Neural cell (in vitro differentiated cells): ENCODE data around the gene SLC5A9. TPM values are rescaled to one million over a fixed set of nuclear protein-coding genes. Genes with fewer than 3 reads are reported as not detected.

Experiments
- H2AFZ ChIP-seq: fragments of 200-600, 300-800 bp; sonication (generic), shearing (Covaris generic); 2 replicates; pipeline ENCODE4 v1.6.0; 2014; ENCODE audit warnings: low read depth, mild to moderate bottlenecking, antibody characterized with exemption, low read length, moderate library complexity
- H3F3A ChIP-seq: fragments of 200-600 bp; shearing (Covaris generic); 2 replicates; pipeline ENCODE4 v1.6.1; 2016; ENCODE audit warnings: mild to moderate bottlenecking, moderate library complexity, mixed read lengths, antibody characterized with exemption, low read length; ENCODE audit not compliant: insufficient read depth, poor library complexity, severe bottlenecking
- H3K27ac ChIP-seq: fragments of 200-600, 300-800 bp; sonication (generic), shearing (Covaris generic); 2 replicates; pipeline ENCODE4 v1.5.1; 2014; ENCODE audit warnings: mild to moderate bottlenecking, low read length, moderate library complexity
- H3K27me3 ChIP-seq: fragments of 300-800, 200-600 bp; sonication (generic), shearing (Covaris generic); 2 replicates; pipeline ENCODE4 v1.6.0; 2014; ENCODE audit warnings: mild to moderate bottlenecking, low read depth, low read length, moderate library complexity; ENCODE audit not compliant: insufficient read depth
- H3K36me3 ChIP-seq: fragments of 300-800, 200-600 bp; sonication (generic), shearing (Covaris generic); 2 replicates; pipeline ENCODE4 v1.5.1; 2014; ENCODE audit warnings: mild to moderate bottlenecking, antibody characterized with exemption, low read length, moderate library complexity; ENCODE audit not compliant: insufficient read depth
- H3K4me2 ChIP-seq: fragments of 300-800, 200-600 bp; sonication (generic), shearing (Covaris generic); 2 replicates; pipeline ENCODE4 v1.6.0; 2014; ENCODE audit warnings: mild to moderate bottlenecking, low read length
- H3K4me3 ChIP-seq: fragments of 300-800, 200-600 bp; sonication (generic), shearing (Covaris generic); 2 replicates; pipeline ENCODE4 v1.5.1; 2014; ENCODE audit warnings: mild to moderate bottlenecking, low read length, moderate library complexity
- H3K79me2 ChIP-seq: fragments of 200-600 bp; shearing (Covaris generic); replicated peaks from 2 replicates; pipeline ENCODE4 v1.6.0; 2014; ENCODE audit warnings: mild to moderate bottlenecking, low read length, moderate library complexity; ENCODE audit not compliant: insufficient read depth
- H3K9ac ChIP-seq: fragments of 300-800, 200-600 bp; sonication (generic), shearing (Covaris generic); 2 replicates; pipeline ENCODE4 v1.6.1; 2016; ENCODE audit warnings: mild to moderate bottlenecking, low read length, mixed read lengths
- H3K9me2 ChIP-seq: fragments of 200-600 bp; shearing (Covaris generic); 2 replicates; pipeline ENCODE4 v1.6.1; 2016; ENCODE audit warnings: mild to moderate bottlenecking, low read length, mixed read lengths; ENCODE audit not compliant: insufficient read depth
- H3K9me3 ChIP-seq: fragments of 200-600, 300-800 bp; sonication (generic), shearing (Covaris generic); 2 replicates; pipeline ENCODE4 v1.6.1; 2016; ENCODE audit warnings: mild to moderate bottlenecking, mixed run types, low read length, moderate library complexity, mixed read lengths
- H4K20me1 ChIP-seq: fragments of 200-600 bp; shearing (Covaris generic); 2 replicates; pipeline ENCODE4 v1.6.1; 2016; ENCODE audit warnings: mild to moderate bottlenecking, mixed run types; ENCODE audit not compliant: insufficient read depth
- EP300 ChIP-seq: fragments of 450-650 bp; conservative IDR thresholded peaks from 2 replicates; pipeline ENCODE4 v1.6.1; 2014; ENCODE audit warnings: antibody characterized with exemption, mild to moderate bottlenecking, moderate library complexity; ENCODE audit not compliant: poor library complexity, severe bottlenecking
- EZH2 ChIP-seq: fragments of 200-600, 300-800 bp; shearing (Covaris generic), sonication (generic); IDR thresholded peaks from 2 replicates; pipeline ENCODE4 v1.6.1; 2014; ENCODE audit warnings: antibody characterized with exemption, low read length, borderline replicate concordance, mild to moderate bottlenecking; ENCODE audit not compliant: insufficient read depth, poor library complexity, severe bottlenecking
- MXI1 ChIP-seq: fragments of 450-650 bp; conservative IDR thresholded peaks from 2 replicates; pipeline ENCODE4 v1.6.1; 2014; ENCODE audit warnings: antibody characterized with exemption, mild to moderate bottlenecking; ENCODE audit not compliant: poor library complexity, severe bottlenecking
- POLR2AphosphoS5 ChIP-seq: IDR thresholded peaks from 2 replicates; pipeline ENCODE4 v1.6.1; 2012
- RAD21 ChIP-seq: fragments of 450-650 bp; conservative IDR thresholded peaks from 2 replicates; pipeline ENCODE4 v1.6.1; 2014; ENCODE audit warnings: antibody characterized with exemption, mild to moderate bottlenecking, moderate library complexity
- SMC3 ChIP-seq: fragments of 450-650 bp; conservative IDR thresholded peaks from 2 replicates; pipeline ENCODE4 v1.6.1; 2014; ENCODE audit warnings: antibody characterized with exemption, mild to moderate bottlenecking, moderate library complexity; ENCODE audit not compliant: poor library complexity
- TAF1 ChIP-seq: IDR thresholded peaks from 2 replicates; pipeline ENCODE4 v1.6.1; 2012; ENCODE audit warnings: low read depth
- polyA plus RNA-seq: library from polyadenylated mRNA; depleted of rRNA; stranded (reverse); fragments of >200 nt; gene quantifications from 2 replicates; pipeline ENCODE4 v1.2.3, GENCODE V29; 2014
- TF ChIP-seq, protein P1 (sequence below): IDR thresholded peaks from 2 replicates; pipeline ENCODE4 v1.6.1; 2012; ENCODE audit warnings: borderline replicate concordance
- TF ChIP-seq, protein P2 (sequence below): fragments of 450-650 bp; IDR thresholded peaks from 2 replicates; pipeline ENCODE4 v1.5.1; 2014; ENCODE audit warnings: antibody characterized with exemption, mild to moderate bottlenecking, moderate library complexity; ENCODE audit not compliant: poor library complexity, severe bottlenecking

SLC5A9 gene
- polyA plus RNA-seq, 1 donor from 2014 or later: not detected

DNA sequence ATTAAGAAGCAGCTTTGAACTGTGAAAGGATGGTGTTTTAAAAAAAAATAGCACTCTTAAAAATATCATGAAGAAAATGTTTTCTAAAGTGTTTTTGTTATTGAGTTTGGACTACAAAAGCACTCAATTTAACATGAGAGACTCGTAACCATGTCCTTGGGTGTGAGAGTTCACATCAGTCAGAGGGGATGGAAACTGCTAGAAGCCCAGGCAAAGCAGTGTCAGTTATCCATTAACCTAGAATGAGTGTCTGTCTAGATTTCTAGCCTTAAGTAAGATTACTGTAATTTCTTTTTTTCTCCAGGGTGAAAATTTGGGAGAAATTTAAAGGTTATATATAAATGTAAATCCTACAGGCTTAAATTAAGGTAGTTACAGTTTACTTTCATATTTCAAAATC lies 31.7 kb downstream of the SLC5A9 start:
- H3K9ac ChIP-seq: no peak overlapping the region
- TF ChIP-seq EP300: no peak
- TF ChIP-seq, protein P1, sequence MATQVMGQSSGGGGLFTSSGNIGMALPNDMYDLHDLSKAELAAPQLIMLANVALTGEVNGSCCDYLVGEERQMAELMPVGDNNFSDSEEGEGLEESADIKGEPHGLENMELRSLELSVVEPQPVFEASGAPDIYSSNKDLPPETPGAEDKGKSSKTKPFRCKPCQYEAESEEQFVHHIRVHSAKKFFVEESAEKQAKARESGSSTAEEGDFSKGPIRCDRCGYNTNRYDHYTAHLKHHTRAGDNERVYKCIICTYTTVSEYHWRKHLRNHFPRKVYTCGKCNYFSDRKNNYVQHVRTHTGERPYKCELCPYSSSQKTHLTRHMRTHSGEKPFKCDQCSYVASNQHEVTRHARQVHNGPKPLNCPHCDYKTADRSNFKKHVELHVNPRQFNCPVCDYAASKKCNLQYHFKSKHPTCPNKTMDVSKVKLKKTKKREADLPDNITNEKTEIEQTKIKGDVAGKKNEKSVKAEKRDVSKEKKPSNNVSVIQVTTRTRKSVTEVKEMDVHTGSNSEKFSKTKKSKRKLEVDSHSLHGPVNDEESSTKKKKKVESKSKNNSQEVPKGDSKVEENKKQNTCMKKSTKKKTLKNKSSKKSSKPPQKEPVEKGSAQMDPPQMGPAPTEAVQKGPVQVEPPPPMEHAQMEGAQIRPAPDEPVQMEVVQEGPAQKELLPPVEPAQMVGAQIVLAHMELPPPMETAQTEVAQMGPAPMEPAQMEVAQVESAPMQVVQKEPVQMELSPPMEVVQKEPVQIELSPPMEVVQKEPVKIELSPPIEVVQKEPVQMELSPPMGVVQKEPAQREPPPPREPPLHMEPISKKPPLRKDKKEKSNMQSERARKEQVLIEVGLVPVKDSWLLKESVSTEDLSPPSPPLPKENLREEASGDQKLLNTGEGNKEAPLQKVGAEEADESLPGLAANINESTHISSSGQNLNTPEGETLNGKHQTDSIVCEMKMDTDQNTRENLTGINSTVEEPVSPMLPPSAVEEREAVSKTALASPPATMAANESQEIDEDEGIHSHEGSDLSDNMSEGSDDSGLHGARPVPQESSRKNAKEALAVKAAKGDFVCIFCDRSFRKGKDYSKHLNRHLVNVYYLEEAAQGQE: no peak
- no peak for TF ChIP-seq RAD21
- no peak for TF ChIP-seq EZH2
- TF ChIP-seq SMC3: no peak
- no peak for TF ChIP-seq MXI1
- TF ChIP-seq, protein P2, sequence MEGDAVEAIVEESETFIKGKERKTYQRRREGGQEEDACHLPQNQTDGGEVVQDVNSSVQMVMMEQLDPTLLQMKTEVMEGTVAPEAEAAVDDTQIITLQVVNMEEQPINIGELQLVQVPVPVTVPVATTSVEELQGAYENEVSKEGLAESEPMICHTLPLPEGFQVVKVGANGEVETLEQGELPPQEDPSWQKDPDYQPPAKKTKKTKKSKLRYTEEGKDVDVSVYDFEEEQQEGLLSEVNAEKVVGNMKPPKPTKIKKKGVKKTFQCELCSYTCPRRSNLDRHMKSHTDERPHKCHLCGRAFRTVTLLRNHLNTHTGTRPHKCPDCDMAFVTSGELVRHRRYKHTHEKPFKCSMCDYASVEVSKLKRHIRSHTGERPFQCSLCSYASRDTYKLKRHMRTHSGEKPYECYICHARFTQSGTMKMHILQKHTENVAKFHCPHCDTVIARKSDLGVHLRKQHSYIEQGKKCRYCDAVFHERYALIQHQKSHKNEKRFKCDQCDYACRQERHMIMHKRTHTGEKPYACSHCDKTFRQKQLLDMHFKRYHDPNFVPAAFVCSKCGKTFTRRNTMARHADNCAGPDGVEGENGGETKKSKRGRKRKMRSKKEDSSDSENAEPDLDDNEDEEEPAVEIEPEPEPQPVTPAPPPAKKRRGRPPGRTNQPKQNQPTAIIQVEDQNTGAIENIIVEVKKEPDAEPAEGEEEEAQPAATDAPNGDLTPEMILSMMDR: no peak
- TF ChIP-seq POLR2AphosphoS5: no peak
- TF ChIP-seq TAF1: no peak
- H3K9me2 ChIP-seq: no peaks in the 10 kb centered on the region
- no peaks in the 10 kb centered on the region for H4K20me1 ChIP-seq
- H3K4me2 ChIP-seq: no peak overlapping the region
- H3K27ac ChIP-seq: no peak overlapping the region
- no peaks in the 10 kb centered on the region for H3K79me2 ChIP-seq
- no peaks in the 10 kb centered on the region for H3K27me3 ChIP-seq
- H3K36me3 ChIP-seq: no peaks in the 10 kb centered on the region
- H2AFZ ChIP-seq: no peak overlapping the region
- no peak overlapping the region for H3K4me3 ChIP-seq
- H3K9me3 ChIP-seq: no peaks in the 10 kb centered on the region
- H3F3A ChIP-seq: no peaks in the 10 kb centered on the region

DNA sequence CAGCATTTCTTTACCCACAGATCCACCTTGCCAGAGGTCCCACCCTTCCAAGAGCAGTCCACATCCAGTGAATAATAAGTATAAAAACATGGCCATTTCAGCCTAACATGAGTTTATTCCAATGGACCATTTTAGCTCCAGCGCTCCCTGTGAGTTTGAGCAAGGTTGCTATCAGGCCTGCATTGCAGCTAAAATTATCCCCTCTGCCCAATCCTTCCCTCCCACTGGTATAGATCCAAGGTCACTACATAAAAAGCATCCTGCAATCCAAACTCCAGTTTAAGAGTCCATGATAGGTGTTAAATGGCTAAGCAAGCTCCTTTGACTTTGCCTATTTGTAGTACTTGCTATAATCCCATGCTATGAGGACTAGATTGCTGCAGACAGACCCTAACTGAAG lies 35.6 kb downstream of the SLC5A9 start:
- TF ChIP-seq POLR2AphosphoS5 (no peak), EZH2 (no peak), EP300 (no peak), RAD21 (no peak), MXI1 (no peak), SMC3 (no peak), TAF1 (no peak)
- TF ChIP-seq, protein P1: no peak
- TF ChIP-seq, protein P2: no peak

More for the DNA sequence above, 35.6 kb downstream of the SLC5A9 start:
- no peak overlapping the region for H2AFZ ChIP-seq
- no peaks in the 10 kb centered on the region for H3K9me3 ChIP-seq
- H3K79me2 ChIP-seq: no peaks in the 10 kb centered on the region
- H3K36me3 ChIP-seq: no peaks in the 10 kb centered on the region
- no peaks in the 10 kb centered on the region for H3F3A ChIP-seq
- no peaks in the 10 kb centered on the region for H3K9me2 ChIP-seq
- no peak overlapping the region for H3K4me2 ChIP-seq
- H3K27me3 ChIP-seq: no peaks in the 10 kb centered on the region
- H4K20me1 ChIP-seq: no peaks in the 10 kb centered on the region
- H3K9ac ChIP-seq: no peak overlapping the region
- H3K4me3 ChIP-seq: no peak overlapping the region
- H3K27ac ChIP-seq: no peak overlapping the region
